Endothelial cell of umbilical vein (primary cell): Measurements from ENCODE around the gene CDIP1. TPM values are rescaled to one million over a fixed set of nuclear protein-coding genes. Genes with fewer than 3 reads are reported as not detected.

Experiments
- BruUV-seq: library from RNA; stranded (reverse); fragments of 400-500 nt; replicated peaks from 2 replicates; lab custom pipeline; 2021; lab: Mats Ljungman, UMichigan
- CTCF ChIA-PET: fragments of 300-600, 350-600 bp; sonication (Branson Sonifier 250); formaldehyde crosslinking; loops from one replicate; lab custom pipeline; 2021; ENCODE audit warnings: antibody characterized with exemption, inconsistent platforms; lab: Charles Lee
- POLR2A ChIA-PET: fragments of 300-600, 350-600 bp; sonication (Branson Sonifier 250); formaldehyde crosslinking; loops from one replicate; lab custom pipeline; 2021; ENCODE audit warnings: antibody characterized with exemption, inconsistent platforms; lab: Charles Lee
- DNase-seq: peaks from one replicate; pipeline ENCODE4 v3.0.0-alpha.2; 2011; ENCODE audit warnings: low read depth, low spot score
- FAIRE-seq: peaks from 2 replicates; lab custom pipeline; 2011; peaks lifted over from hg19 to GRCh38; lab: Jason Lieb, UNC
- H2AFZ ChIP-seq: 2 replicates; pipeline ENCODE4 v1.6.0; 2012; ENCODE audit warnings: low read depth, low read length, control low read depth, inconsistent platforms
- H3K27ac ChIP-seq: 2 replicates; pipeline ENCODE4 v1.5.1; 2011; ENCODE audit warnings: low read depth, mild to moderate bottlenecking, control low read depth, low read length, moderate library complexity; ENCODE audit not compliant: insufficient read depth
- H3K27me3 ChIP-seq, 2 experiments: 2 replicates each; pipeline versions ENCODE4 v1.6.0 to v1.6.1; 2011; ENCODE audit warnings: low read length in 2 of 2, mixed read lengths in 1 of 2; ENCODE audit not compliant: control insufficient read depth in 2 of 2, insufficient read depth in 2 of 2
- H3K36me3 ChIP-seq, 2 experiments: 2 replicates in 1 of 2; 3 replicates in 1 of 2; pipeline ENCODE4 v1.5.1; 2011; ENCODE audit warnings: low read length in 2 of 2, mild to moderate bottlenecking in 1 of 2, moderate library complexity in 1 of 2; ENCODE audit not compliant: control insufficient read depth in 2 of 2, insufficient read depth in 2 of 2; ENCODE audit errors: extremely low read depth in 1 of 2
- H3K4me1 ChIP-seq: 3 replicates; pipeline ENCODE4 v1.5.1; 2011; ENCODE audit warnings: mild to moderate bottlenecking, low read length; ENCODE audit not compliant: control insufficient read depth, insufficient read depth; ENCODE audit errors: extremely low read depth
- H3K4me2 ChIP-seq: 2 replicates; pipeline ENCODE4 v1.6.1; 2011; ENCODE audit warnings: low read length, control low read depth, mixed read lengths; ENCODE audit not compliant: insufficient read depth
- H3K4me3 ChIP-seq, 3 experiments: fragments of 200-600 bp in 1 of 3; sonication (generic), shearing (Covaris generic) in 1 of 3; replicated peaks in 1 of 3; 2 replicates each; pipeline ENCODE4 v1.5.1; 2011 to 2016; ENCODE audit warnings: control low read depth in 3 of 3, low read length in 3 of 3, mild to moderate bottlenecking in 2 of 3, inconsistent platforms in 1 of 3, low read depth in 1 of 3, moderate library complexity in 1 of 3; ENCODE audit not compliant: insufficient read depth in 1 of 3
- H3K79me2 ChIP-seq: 2 replicates; pipeline ENCODE4 v1.6.0; 2012; ENCODE audit warnings: low read length, inconsistent platforms; ENCODE audit not compliant: control insufficient read depth, insufficient read depth
- H3K9ac ChIP-seq: replicated peaks from 2 replicates; pipeline ENCODE3; 2011; ENCODE audit warnings: low read length, control low read depth; ENCODE audit not compliant: insufficient read depth; ENCODE audit errors: extremely low read depth
- H3K9me1 ChIP-seq: replicated peaks from 3 replicates; pipeline ENCODE4 v1.6.0; 2011; ENCODE audit warnings: mild to moderate bottlenecking, low read length; ENCODE audit not compliant: control insufficient read depth, insufficient read depth; ENCODE audit errors: extremely low read depth
- H3K9me3 ChIP-seq: replicated peaks from 2 replicates; pipeline ENCODE4 v1.5.1; 2012; ENCODE audit warnings: low read length, inconsistent platforms; ENCODE audit not compliant: control insufficient read depth, insufficient read depth
- H4K20me1 ChIP-seq: replicated peaks from 2 replicates; pipeline ENCODE3; 2011; ENCODE audit warnings: mild to moderate bottlenecking, low read length; ENCODE audit not compliant: control insufficient read depth, insufficient read depth; ENCODE audit errors: extremely low read depth
- EZH2 ChIP-seq: IDR thresholded peaks from 2 replicates; pipeline ENCODE4 v1.6.1; 2012; ENCODE audit warnings: borderline replicate concordance, low read depth, mild to moderate bottlenecking, moderate library complexity, low read length, inconsistent platforms; ENCODE audit not compliant: severe bottlenecking
- FOS ChIP-seq: IDR thresholded peaks from 2 replicates; pipeline ENCODE4 v1.6.1; 2011; ENCODE audit warnings: mild to moderate bottlenecking, low read length, moderate library complexity, borderline replicate concordance; ENCODE audit not compliant: insufficient read depth
- JUN ChIP-seq: IDR thresholded peaks from 2 replicates; pipeline ENCODE4 v1.6.1; 2011; ENCODE audit warnings: borderline replicate concordance, low read depth; ENCODE audit not compliant: insufficient read length, insufficient read depth
- POLR2A ChIP-seq: IDR thresholded peaks from 2 replicates; pipeline ENCODE4 v1.6.1; 2012; ENCODE audit warnings: low read depth, mild to moderate bottlenecking, control low read depth, low read length
- dilution Hi-C: fragments of 300-500 bp; cut with MboI; formaldehyde crosslinking; loops from one replicate; pipeline ENCODE4 v1.15.0; 2019; ENCODE audit warnings: low sequenced_read_pairs; ENCODE audit not compliant: extremely low pct_ligation_motif_present
- intact Hi-C: fragments of 100-400 bp; cut with micrococcal nuclease; formaldehyde crosslinking; loops from one replicate; pipeline ENCODE4 v1.10.0; 2022
- polyA plus RNA-seq, 4 experiments: library from polyadenylated mRNA; depleted of rRNA in 3 of 4; stranded (reverse) in 3 of 4; unstranded in 1 of 4; fragments of >200 nt; gene quantifications; 2 replicates each; pipeline versions ENCODE4 v1.2.1 to v1.2.3, GENCODE V29; 2011 to 2012; ENCODE audit warnings: missing spikeins in 1 of 4
- total RNA-seq: library from RNA; stranded (reverse); gene quantifications from 2 replicates; pipeline ENCODE4 v1.2.3, GENCODE V29; 2021
- TF ChIP-seq, protein P1 (sequence below), 2 donors: IDR thresholded peaks; 1 replicate in 1 of 2; 2 replicates in 1 of 2; pipeline ENCODE4 v1.5.1; 2011; ENCODE audit warnings: low read length in 2 of 2, mild to moderate bottlenecking in 2 of 2, moderate library complexity in 2 of 2, control low read depth in 1 of 2, inconsistent platforms in 1 of 2, low read depth in 1 of 2; ENCODE audit not compliant: insufficient read depth in 1 of 2; ENCODE audit errors: extremely low read depth in 1 of 2

CDIP1 gene
- total and polyA plus RNA-seq, 2 donors (not counting 3 experiments of a cell fraction or from before 2014, with no cell fraction given): 33.9 to 37.4 TPM

DNA sequence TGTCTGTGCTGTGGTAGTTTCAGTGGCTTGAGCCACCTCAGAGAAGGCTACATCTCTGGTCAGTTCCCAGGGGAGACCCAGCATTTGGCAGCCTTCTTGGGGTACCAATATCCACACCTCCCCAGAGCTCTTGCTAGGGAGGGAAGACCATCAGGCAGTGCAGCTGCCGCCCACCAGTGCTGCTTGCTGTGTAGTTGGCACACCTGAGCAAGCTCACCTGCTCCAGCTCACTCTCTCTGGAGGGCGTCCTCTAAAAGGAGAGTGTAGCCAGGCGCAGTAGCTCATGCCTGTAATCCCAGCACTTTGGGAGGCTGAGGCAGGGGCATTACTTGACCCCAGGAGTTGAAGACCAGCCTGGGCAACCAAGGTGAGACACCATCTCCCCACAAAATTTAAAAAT, 29.8 kb downstream of the CDIP1 start:
- peaks cover 2% of the 10 kb centered on the region for H3K79me2 ChIP-seq
- H3K9me1 ChIP-seq: no peaks in the 10 kb centered on the region
- TF ChIP-seq POLR2A (no peak), EZH2 (no peak), FOS (no peak), JUN (no peak)
- TF ChIP-seq, protein P1, sequence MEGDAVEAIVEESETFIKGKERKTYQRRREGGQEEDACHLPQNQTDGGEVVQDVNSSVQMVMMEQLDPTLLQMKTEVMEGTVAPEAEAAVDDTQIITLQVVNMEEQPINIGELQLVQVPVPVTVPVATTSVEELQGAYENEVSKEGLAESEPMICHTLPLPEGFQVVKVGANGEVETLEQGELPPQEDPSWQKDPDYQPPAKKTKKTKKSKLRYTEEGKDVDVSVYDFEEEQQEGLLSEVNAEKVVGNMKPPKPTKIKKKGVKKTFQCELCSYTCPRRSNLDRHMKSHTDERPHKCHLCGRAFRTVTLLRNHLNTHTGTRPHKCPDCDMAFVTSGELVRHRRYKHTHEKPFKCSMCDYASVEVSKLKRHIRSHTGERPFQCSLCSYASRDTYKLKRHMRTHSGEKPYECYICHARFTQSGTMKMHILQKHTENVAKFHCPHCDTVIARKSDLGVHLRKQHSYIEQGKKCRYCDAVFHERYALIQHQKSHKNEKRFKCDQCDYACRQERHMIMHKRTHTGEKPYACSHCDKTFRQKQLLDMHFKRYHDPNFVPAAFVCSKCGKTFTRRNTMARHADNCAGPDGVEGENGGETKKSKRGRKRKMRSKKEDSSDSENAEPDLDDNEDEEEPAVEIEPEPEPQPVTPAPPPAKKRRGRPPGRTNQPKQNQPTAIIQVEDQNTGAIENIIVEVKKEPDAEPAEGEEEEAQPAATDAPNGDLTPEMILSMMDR (IDR thresholded peaks at IDR 0.05; ENCODE audit: extremely low read depth in 1 of 2, insufficient read depth in 1 of 2, low read depth in 1 of 2, low read length in 2 of 2): no peak
- dilution Hi-C loops (no loop called here), intact Hi-C loops (no loop called here)
- BruUV-seq: no TSS peak
- ChIA-PET CTCF (interaction anchor here (1.0 to 6.5 kb wide), 6 partner anchors 9 to 115 kb away, joined by 5 to 109 read pairs (median 8); partner anchors contain the start of genes HMOX2 and MGRN1), POLR2A (no interaction called here)
- H3K4me3 ChIP-seq: no peak overlapping the region
- H3K9me3 ChIP-seq: no peaks in the 10 kb centered on the region
- H3K27ac ChIP-seq: no peak overlapping the region
- H3K27me3 ChIP-seq: no peaks in the 10 kb centered on the region
- no peaks in the 10 kb centered on the region for H4K20me1 ChIP-seq
- no peak overlapping the region for H3K4me2 ChIP-seq
- H3K36me3 ChIP-seq: peaks cover 16 to 54% of the 10 kb centered on the region in 2 experiments
- H3K4me1 ChIP-seq: no peaks in the 10 kb centered on the region
- FAIRE-seq (no peak), DNase-seq (no peak)
- no peak overlapping the region for H3K9ac ChIP-seq
- H2AFZ ChIP-seq: no peak overlapping the region
